SK-N-SH (cell line): ENCODE measurements around the gene FTO.

ENCODE experiments used
- GABPA ChIP-seq: IDR thresholded peaks from 2 replicates; pipeline ENCODE4 v1.4.0; 2012; ENCODE audit warnings: low read depth, mild to moderate bottlenecking
- NFIC ChIP-seq: IDR thresholded peaks from 2 replicates; pipeline ENCODE4 v1.4.0; 2012; ENCODE audit warnings: borderline replicate concordance
- TF ChIP-seq, protein P1 (sequence below): fragments of 200-600 bp; sonication (generic); IDR thresholded peaks from 2 replicates; pipeline ENCODE4 v1.6.1; 2017; ENCODE audit warnings: antibody characterized with exemption, mild to moderate bottlenecking, moderate library complexity

DNA sequence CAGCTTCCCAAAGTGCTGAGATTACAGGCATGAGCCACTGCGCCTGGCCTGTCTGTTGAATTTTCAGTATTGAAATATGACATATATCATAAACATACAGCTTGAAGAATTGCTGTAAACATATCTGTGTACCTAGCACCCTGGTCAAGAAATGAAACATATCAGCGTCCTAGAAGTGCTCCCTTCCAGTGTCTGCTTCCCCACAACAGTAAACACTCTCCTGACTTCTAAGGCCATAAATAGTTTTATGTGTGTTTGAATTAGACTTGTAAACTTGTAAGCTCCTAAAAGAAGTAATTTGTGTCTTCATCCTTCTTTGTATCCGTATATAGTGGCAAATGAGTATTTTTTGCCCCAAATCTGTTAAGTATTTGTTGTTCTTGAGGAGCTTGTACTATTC is 132.2 kb downstream of the FTO start:
- TF ChIP-seq GABPA (no peak), NFIC (no peak)
- TF ChIP-seq, protein P1, sequence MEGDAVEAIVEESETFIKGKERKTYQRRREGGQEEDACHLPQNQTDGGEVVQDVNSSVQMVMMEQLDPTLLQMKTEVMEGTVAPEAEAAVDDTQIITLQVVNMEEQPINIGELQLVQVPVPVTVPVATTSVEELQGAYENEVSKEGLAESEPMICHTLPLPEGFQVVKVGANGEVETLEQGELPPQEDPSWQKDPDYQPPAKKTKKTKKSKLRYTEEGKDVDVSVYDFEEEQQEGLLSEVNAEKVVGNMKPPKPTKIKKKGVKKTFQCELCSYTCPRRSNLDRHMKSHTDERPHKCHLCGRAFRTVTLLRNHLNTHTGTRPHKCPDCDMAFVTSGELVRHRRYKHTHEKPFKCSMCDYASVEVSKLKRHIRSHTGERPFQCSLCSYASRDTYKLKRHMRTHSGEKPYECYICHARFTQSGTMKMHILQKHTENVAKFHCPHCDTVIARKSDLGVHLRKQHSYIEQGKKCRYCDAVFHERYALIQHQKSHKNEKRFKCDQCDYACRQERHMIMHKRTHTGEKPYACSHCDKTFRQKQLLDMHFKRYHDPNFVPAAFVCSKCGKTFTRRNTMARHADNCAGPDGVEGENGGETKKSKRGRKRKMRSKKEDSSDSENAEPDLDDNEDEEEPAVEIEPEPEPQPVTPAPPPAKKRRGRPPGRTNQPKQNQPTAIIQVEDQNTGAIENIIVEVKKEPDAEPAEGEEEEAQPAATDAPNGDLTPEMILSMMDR = no peak
